ENCODE data around the gene GPC5.

Gene GPC5

DNA sequence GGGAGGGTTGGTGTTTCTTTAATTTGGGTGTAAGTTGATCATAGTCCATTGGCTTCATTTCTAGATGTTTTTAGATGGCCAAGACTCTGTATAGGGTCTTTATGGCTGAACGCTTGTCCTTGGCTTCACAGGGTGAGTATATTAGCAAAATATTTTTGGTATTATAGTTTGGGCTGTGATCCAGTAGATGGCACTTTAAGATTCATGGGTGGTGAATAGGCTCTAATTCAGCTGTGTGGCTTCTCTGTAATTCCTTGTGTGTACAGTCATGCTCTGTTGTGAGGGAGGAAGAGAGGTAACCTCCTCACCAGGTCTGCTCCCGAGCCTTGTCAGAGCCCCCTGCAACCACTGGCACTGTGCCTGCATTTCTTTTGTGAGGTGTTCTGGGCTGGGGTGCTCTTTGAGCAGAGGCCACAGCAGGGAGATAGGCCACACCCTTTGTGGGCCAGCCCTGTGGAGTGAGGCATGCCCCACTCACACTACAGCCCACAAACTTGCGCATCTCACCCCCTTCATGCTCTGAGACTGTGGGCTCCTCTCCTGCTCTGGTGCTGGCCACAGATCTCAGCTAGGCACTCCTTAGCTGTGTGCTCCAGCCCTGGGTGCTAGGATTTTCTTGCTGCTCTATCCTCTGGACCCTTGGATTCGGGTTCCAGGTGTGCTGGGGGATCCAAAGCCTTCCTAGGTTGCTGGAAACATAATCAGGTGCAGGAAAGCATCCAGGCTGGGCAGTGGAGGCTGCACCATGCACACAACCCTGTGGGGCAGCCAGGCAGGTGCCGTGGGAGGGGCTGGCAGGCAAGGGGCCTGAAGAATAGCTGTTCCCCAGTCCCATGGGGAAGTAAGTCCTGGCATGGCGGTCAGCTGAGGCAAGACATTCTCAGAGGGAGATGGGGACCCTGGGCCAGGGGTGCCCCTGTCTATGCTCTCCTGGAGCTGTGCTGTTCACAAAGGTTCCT is 193.9 kb downstream of the GPC5 start:
- no peak for DNase-seq (ENCODE audit: low read depth in 2 of 2)

- no peak for DNase-seq (ENCODE audit: low read depth in 2 of 2)
Measured at GRCh38 chr13:91593456-91593855, 195.0 kb downstream of the GPC5 start.

GRCh38 chr13:91594061-91594460 is 195.6 kb downstream of the GPC5 start:
- DNase-seq (ENCODE audit: low read depth in 2 of 2) = no peak

GRCh38 chr13:91595677-91596076 is 197.3 kb downstream of the GPC5 start:
- DNase-seq (ENCODE audit: low read depth in 2 of 2) = no peak

- no peak for DNase-seq (ENCODE audit: low read depth in 2 of 2)
Measured at GRCh38 chr13:91596842-91597241, 198.4 kb downstream of the GPC5 start.

GRCh38 chr13:91598655-91599054 is 200.2 kb downstream of the GPC5 start:
- no peak for DNase-seq (ENCODE audit: low read depth in 2 of 2)

- no peak for DNase-seq (ENCODE audit: low read depth in 2 of 2)
Measured at GRCh38 chr13:91601273-91601672, 202.9 kb downstream of the GPC5 start.

DNA sequence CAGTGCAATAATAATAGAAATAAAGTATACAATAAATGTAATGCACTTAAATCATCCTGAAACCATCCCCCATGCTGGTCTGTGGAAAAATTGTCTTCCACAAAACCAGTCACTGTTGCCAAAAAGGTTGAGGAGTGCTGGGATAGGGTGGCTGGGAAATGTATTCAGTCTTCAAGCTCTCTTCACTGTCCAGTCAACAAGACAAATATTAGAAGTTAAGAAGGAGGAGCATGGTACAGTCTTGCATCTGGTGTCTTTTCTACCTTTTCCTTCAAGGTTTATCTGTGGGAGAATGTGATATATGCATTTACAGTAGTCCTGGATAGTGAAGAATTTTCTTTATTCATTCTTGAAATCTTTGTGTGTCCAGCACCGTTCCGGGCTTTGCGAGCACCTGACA is 203.4 kb downstream of the GPC5 start:
- DNase-seq (ENCODE audit: low read depth in 2 of 2) = no peak

DNA sequence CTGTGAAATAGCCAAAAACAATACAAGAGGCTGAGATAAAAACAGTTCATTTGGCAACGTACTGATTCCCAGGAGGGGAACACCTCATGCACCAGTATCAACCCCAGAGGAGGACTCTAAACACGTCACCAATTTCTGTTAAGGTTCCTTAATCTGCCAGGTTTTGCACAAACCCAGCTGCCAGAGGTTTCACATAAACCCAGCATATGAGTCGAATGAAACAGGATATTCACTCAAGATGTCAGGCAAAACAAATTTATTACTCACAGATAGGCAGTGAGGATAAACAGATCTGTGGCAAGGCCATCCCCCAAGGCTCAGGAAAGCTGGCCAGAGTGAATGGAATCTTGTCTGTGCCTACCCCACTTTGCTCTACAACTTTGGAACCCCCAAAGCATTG is 210.9 kb downstream of the GPC5 start:
- no peak for DNase-seq (ENCODE audit: low read depth in 2 of 2)

DNA sequence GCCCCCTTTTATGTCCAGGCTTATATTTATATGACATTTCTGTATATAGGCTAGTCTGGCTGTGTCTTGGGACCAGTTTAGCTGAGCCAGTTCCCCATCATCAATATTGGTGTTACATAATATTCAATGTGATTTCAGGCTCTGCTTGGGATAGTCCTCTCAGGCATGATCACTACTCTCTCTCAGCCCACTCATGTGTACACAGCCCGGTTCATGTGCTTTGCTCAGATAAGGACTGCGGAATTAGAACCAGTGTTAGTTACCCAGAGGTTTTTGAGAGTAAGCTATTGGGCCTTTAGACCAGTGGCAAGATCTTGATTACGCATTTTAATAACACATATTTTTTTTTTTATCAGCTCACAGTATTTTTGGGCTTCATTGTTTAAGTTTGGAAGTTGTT is 219.9 kb downstream of the GPC5 start:
- no peak for DNase-seq (ENCODE audit: low read depth in 2 of 2)

GRCh38 chr13:91620670-91621141 is 222.3 kb downstream of the GPC5 start:
- DNase-seq (ENCODE audit: low read depth in 2 of 2) = no peak

GRCh38 chr13:91621161-91621560 is 222.7 kb downstream of the GPC5 start:
- no peak for DNase-seq (ENCODE audit: low read depth in 2 of 2)

DNA sequence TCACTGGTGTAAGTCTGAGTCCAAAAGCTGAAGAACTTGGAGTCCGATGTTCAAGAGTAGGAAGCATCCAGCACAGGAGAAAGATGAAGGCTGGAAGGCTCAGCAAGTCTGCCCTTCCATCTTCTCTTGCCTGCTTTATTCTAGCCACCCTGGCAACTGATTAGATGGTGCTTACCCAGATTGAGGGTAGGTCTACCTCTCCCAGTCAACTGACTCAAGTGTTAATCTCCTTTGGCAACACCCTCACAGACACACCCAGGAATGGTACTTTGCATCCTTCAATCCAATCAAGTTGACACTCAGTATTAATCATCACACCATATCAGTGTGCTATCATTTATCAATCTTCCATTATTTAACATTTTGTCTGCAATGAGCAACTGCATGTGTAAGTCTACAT is 223.5 kb downstream of the GPC5 start:
- DNase-seq (ENCODE audit: low read depth in 2 of 2) = no peak

DNA sequence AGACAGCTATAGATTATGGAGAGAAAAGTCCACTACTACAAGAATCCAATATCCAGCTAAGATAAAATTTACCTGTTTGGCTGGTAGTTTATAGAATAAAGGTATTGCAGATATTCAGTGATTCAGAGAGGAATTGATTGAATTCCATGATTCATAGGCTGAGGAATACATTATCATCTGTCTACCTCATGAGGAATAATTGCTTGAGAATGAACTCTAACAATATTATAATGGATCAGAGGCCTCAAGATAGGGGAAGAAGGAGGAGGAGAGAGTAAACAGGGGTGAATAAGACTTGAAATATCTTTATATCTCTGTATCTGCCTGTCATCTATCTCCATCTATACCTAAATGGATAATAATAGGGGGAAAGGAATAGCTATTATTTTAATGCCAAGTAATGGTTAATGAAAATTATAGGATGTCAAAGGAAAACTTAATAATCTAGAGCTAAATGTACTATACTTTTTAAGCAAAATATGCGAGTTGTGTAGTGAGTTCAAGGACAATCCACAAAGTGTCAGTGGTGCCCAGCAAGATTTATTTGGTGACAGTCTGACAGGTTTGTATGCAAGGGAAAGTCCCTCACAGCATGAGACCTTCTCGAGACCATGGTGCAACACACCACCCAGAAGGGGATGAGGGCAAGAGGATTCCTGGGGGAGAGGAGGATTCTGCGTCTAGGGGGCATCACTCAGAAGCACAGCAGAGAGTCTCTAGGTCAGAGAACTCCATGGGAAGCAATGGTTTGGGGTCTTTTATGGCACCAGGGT is 224.5 kb downstream of the GPC5 start:
- no peak for DNase-seq (ENCODE audit: low read depth in 2 of 2)

GRCh38 chr13:91627952-91628739 is 229.7 kb downstream of the GPC5 start:
- DNase-seq (ENCODE audit: low read depth in 2 of 2) = no peak

DNA sequence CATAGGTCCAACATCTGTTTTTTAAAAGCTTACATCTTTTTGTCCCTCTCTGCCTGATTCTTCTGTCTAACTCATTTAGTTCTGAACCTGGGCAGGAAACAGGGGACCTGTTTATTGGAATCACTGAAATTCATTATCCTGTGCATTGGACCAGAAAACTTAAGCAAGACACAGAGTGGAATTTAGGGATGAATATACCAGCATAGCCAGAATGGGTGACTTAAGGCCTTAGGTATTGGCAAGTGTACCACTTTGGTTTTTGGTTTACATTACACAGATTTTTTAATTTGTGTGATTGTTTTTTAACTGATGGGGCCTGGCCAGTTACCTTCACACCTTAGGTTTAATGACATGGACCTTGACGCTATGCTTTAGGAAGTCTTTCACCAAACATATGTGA is 232.5 kb downstream of the GPC5 start:
- DNase-seq (ENCODE audit: low read depth in 2 of 2) = no peak

GRCh38 chr13:91632086-91632485 is 233.7 kb downstream of the GPC5 start:
- no peak for DNase-seq (ENCODE audit: low read depth in 2 of 2)

DNA sequence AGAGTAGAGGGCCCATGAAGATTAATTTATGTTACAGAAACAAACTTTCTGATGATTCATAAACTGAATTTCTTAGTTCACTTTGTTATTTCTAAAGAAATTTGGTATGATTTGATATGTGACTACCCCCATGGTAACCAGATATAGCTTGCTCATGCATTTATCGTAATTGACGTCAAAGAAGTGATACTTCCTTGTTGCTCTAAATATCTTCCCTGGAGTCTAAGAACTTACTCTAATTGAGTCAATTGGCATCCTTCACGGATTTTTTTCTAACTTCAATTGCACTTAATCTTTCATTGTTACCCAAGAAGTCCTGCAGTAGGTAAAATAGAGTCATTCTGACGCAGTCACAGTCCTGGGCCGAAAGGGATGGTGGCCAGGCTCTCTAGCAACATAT is 240.9 kb downstream of the GPC5 start:
- DNase-seq (ENCODE audit: low read depth in 2 of 2) = no peak

DNA sequence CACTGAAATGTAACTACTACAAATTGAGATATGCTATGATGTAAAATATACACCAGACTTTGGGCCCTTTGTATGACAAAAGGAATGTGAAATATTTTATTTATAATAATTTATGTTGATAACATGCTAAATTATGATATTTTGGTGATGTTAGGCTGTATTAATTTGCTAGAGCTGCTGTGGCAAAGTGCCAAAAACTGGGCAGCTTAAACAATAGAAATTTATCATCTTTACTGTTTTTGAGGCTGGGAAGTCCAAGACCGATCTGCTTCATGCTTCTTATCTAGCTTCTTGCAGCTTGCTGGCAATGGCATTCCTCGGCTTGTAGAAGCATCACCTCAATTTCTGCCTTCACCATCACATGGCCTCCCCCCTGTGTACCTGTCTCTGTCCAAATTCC is 245.0 kb downstream of the GPC5 start:
- DNase-seq (ENCODE audit: low read depth in 2 of 2) = no peak

DNA sequence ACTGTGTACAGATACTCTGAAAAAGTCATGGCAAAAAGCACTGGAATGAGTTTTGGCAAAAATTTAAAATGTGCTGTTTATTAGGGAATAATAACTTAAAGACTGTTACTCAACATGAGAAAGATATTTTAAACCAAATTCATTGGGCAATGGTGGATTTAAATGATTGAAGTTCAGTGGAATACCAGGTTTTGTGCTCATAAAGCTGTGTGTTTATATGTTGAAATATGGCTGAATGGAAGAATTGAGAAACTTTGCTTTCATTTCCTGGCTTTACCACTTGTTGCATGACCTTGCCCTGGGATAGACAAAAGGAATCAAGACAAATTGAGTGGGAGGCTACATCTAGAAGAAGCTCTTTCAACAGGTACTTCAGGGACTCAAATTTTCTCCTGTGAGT is 246.4 kb downstream of the GPC5 start:
- no peak for DNase-seq (ENCODE audit: low read depth in 2 of 2)

- DNase-seq (ENCODE audit: low read depth in 2 of 2) = no peak
Measured at GRCh38 chr13:91647361-91647990, 249.1 kb downstream of the GPC5 start.

DNA sequence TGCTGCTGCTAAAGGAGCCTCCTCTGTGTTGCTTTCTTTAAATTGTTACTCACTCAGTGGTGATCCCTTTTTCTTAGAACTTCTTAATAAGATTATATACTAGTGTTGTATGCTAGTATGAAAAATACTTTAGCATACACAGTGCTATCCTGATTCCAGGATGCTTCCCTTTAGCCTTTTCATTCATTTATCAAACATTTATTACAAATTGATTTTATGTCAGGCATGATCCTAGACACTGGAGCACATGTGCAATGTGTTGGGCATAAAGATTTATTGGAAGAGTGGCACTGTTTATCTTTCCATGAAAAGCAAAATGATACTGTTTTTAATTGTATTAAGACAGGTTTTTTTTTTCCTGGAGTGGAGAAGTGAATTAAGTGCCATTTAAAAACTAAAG is 249.6 kb downstream of the GPC5 start:
- no peak for DNase-seq (ENCODE audit: low read depth in 2 of 2)
